Natural killer cell (primary cell): Measurements from ENCODE around the gene DKK2. TPM values are rescaled to one million over a fixed set of nuclear protein-coding genes. Genes with fewer than 3 reads are reported as not detected.

ENCODE experiments used
- ATAC-seq, 3 donors: fragments of 150-1000 bp in 2 of 3; fragments of 200-7000 bp in 1 of 3; cut with Tn5 transposase; 1 replicate in 1 of 3; 2 replicates in 2 of 3; pipeline ENCODE4 v1.10.0; 2021; ENCODE audit warnings: mild to moderate bottlenecking in 2 of 3, moderate library complexity in 2 of 3
- DNase-seq, 2 donors: peaks; one replicate each; pipeline versions ENCODE4 v3.0.0 to v3.0.0-alpha.2; 2013 to 2021; ENCODE audit warnings: mixed read lengths in 1 of 2
- H3K27ac ChIP-seq: one replicate; pipeline ENCODE4 v1.5.1; 2013; ENCODE audit warnings: mild to moderate bottlenecking, low read length
- H3K27me3 ChIP-seq: one replicate; pipeline ENCODE4 v1.6.1; 2013; ENCODE audit warnings: low read length; ENCODE audit not compliant: control insufficient read depth, insufficient read depth
- H3K36me3 ChIP-seq: one replicate; pipeline ENCODE4 v1.6.1; 2013; ENCODE audit warnings: low read length; ENCODE audit not compliant: control insufficient read depth, insufficient read depth
- H3K4me1 ChIP-seq: one replicate; pipeline ENCODE4 v1.6.1; 2013; ENCODE audit warnings: low read length; ENCODE audit not compliant: control insufficient read depth, insufficient read depth
- H3K4me3 ChIP-seq: one replicate; pipeline ENCODE4 v1.5.1; 2013; ENCODE audit warnings: low read length
- H3K9me3 ChIP-seq: one replicate; pipeline ENCODE4 v1.6.1; 2013; ENCODE audit warnings: low read length; ENCODE audit not compliant: control insufficient read depth, insufficient read depth
- H3K27ac Mint-ChIP-seq, 2 donors: one replicate each; pipeline ENCODE4 v1.8.0; 2022; ENCODE audit warnings: mild to moderate bottlenecking in 2 of 2, mixed read lengths in 2 of 2, moderate library complexity in 1 of 2
- H3K27me3 Mint-ChIP-seq, 2 donors: one replicate each; pipeline ENCODE4 v1.8.0; 2022; ENCODE audit warnings: low read depth in 2 of 2, mixed read lengths in 2 of 2
- H3K36me3 Mint-ChIP-seq: one replicate; pipeline ENCODE4 v1.8.0; 2022; ENCODE audit warnings: mixed read lengths
- H3K4me1 Mint-ChIP-seq, 2 donors: one replicate each; pipeline ENCODE4 v1.8.0; 2022; ENCODE audit warnings: mixed read lengths in 2 of 2
- H3K4me3 Mint-ChIP-seq: one replicate; pipeline ENCODE4 v1.8.0; 2022; ENCODE audit warnings: mild to moderate bottlenecking, moderate library complexity, mixed read lengths
- H3K9me3 Mint-ChIP-seq, 2 donors: one replicate each; pipeline ENCODE4 v1.8.0; 2022; ENCODE audit warnings: mixed read lengths in 2 of 2
- WGBS: methylation state at CpG from one replicate; pipeline ENCODE4 v1.1.7; 2013; ENCODE audit warnings: missing lambda C conversion rate; ENCODE audit not compliant: insufficient coverage; 5-methylcytosine and 5-hydroxymethylcytosine counted together
- intact Hi-C: fragments of 100-400 bp; cut with micrococcal nuclease; formaldehyde crosslinking; loops from one replicate; pipeline ENCODE4 v1.14.2; 2022
- total RNA-seq, 4 donors: library from RNA; stranded (reverse); fragments of 120-200 nt in 1 of 4; gene quantifications; one replicate each; pipeline versions ENCODE4 v1.2.3 to v1.2.4, GENCODE V29; 2013 to 2022
- TF ChIP-seq, protein P1 (sequence below): fragments of 200-600 bp; IDR thresholded peaks from one replicate; pipeline ENCODE4 v1.8.0; 2022; ENCODE audit warnings: antibody characterized with exemption

Gene DKK2
- total RNA-seq, 3 donors from 2014 or later (not counting 1 experiment from before 2014, with no cell fraction given), result 0.56 to 0.85 TPM; not detected in 1

DNA sequence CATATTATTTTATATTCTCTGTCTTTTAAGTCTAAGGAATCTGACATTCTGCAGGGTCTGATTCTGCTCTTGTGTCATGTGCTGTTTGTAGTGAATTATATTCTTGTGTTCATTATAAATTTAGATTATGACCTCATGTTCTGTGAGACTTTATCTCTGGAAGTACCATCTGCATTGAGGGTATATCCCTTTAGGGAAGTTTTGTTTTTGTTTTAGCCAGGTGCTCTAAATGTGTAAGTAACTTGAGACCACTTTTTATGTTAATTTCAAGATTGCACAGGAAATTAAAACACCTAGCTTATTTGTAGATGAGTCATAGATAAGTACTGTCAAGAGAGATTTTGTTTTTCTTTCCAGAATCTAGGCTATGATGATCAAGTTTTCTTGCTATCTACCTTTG lies 35.0 kb upstream of the DKK2 start:
- Mint-ChIP-seq H3K36me3 (no peaks in the 10 kb centered on the region), H3K27me3 (no peaks in the 10 kb centered on the region), H3K4me3 (no peak overlapping the region), H3K4me1 (no peaks in the 10 kb centered on the region), H3K27ac (no peak overlapping the region), H3K9me3 (peaks cover 7 to 10% of the 10 kb centered on the region in 2 donors)
- intact Hi-C loops, result no loop called here
- H3K4me3 ChIP-seq, result no peak overlapping the region
- H3K9me3 ChIP-seq, result no peaks in the 10 kb centered on the region
- TF ChIP-seq, protein P1, sequence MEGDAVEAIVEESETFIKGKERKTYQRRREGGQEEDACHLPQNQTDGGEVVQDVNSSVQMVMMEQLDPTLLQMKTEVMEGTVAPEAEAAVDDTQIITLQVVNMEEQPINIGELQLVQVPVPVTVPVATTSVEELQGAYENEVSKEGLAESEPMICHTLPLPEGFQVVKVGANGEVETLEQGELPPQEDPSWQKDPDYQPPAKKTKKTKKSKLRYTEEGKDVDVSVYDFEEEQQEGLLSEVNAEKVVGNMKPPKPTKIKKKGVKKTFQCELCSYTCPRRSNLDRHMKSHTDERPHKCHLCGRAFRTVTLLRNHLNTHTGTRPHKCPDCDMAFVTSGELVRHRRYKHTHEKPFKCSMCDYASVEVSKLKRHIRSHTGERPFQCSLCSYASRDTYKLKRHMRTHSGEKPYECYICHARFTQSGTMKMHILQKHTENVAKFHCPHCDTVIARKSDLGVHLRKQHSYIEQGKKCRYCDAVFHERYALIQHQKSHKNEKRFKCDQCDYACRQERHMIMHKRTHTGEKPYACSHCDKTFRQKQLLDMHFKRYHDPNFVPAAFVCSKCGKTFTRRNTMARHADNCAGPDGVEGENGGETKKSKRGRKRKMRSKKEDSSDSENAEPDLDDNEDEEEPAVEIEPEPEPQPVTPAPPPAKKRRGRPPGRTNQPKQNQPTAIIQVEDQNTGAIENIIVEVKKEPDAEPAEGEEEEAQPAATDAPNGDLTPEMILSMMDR, result no peak
- H3K27me3 ChIP-seq, result no peaks in the 10 kb centered on the region
- H3K27ac ChIP-seq, result no peak overlapping the region
- ATAC-seq (no peak), DNase-seq (no peak)
- H3K4me1 ChIP-seq, result no peaks in the 10 kb centered on the region
- H3K36me3 ChIP-seq, result no peaks in the 10 kb centered on the region

GRCh38 chr4:107069049-107069448 lies 32.9 kb upstream of the DKK2 start:
- H3K9me3 Mint-ChIP-seq, result peaks cover under 1 to 4% of the 10 kb centered on the region in 2 donors
- intact Hi-C loops, result no loop called here
- H3K27me3 ChIP-seq, result no peaks in the 10 kb centered on the region
- ATAC-seq, result peak in 1 of 3 donors; percentile 46
- DNase-seq, result peak in 1 of 2 donors; percentile 2
- H3K4me3 ChIP-seq, result no peak overlapping the region
- H3K27ac Mint-ChIP-seq, result no peak overlapping the region
- H3K9me3 ChIP-seq, result no peaks in the 10 kb centered on the region
- H3K4me1 Mint-ChIP-seq, result no peaks in the 10 kb centered on the region
- H3K27me3 Mint-ChIP-seq, result no peaks in the 10 kb centered on the region
- no peaks in the 10 kb centered on the region for H3K36me3 Mint-ChIP-seq
- H3K27ac ChIP-seq, result no peak overlapping the region
- no peaks in the 10 kb centered on the region for H3K36me3 ChIP-seq
- H3K4me3 Mint-ChIP-seq, result no peak overlapping the region
- TF ChIP-seq, protein P1, result no peak
- 80% methylated on average over 3 of the region's 3 CpGs for WGBS
- no peaks in the 10 kb centered on the region for H3K4me1 ChIP-seq

GRCh38 chr4:107068116-107068515 lies 32.0 kb upstream of the DKK2 start:
- H3K9me3 Mint-ChIP-seq, result peaks cover 4 to 8% of the 10 kb centered on the region in 2 donors
- no peaks in the 10 kb centered on the region for H3K36me3 Mint-ChIP-seq
- no peak for DNase-seq
- no peak overlapping the region for H3K4me3 Mint-ChIP-seq
- WGBS, result 86% methylated on average over 1 of the region's 1 CpG
- no peak overlapping the region for H3K27ac ChIP-seq
- peak overlapping the region in 1 of 2 donors; percentile 18 for H3K27ac Mint-ChIP-seq
- no peaks in the 10 kb centered on the region for H3K4me1 Mint-ChIP-seq
- no peaks in the 10 kb centered on the region for H3K36me3 ChIP-seq
- TF ChIP-seq, protein P1, result no peak
- H3K4me3 ChIP-seq, result no peak overlapping the region
- intact Hi-C loops, result no loop called here
- no peaks in the 10 kb centered on the region for H3K9me3 ChIP-seq
- no peaks in the 10 kb centered on the region for H3K27me3 Mint-ChIP-seq
- peak in 1 of 3 donors; percentile 31 for ATAC-seq
- no peaks in the 10 kb centered on the region for H3K27me3 ChIP-seq
- H3K4me1 ChIP-seq, result no peaks in the 10 kb centered on the region

DNA sequence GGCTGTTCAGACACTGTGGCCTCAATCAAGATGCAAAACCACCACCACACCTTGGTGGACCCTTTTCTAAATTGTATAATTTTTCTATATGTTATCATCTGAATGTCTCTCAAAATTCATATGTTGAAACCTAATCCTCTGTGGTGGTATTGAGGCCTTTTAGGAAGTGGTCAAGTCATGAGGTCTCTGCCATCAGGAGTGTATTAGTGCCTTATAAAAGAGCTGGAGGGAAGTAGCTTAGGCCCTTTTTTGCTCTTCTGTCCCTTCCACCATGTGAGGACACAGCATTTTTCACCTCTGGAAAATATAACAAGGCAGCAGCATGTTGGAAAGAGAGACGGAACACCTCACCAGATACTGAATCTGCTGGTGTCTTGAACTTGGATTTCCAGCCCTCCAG lies 30.5 kb upstream of the DKK2 start:
- no peaks in the 10 kb centered on the region for H3K27me3 ChIP-seq
- H3K36me3 ChIP-seq, result no peaks in the 10 kb centered on the region
- TF ChIP-seq, protein P1, result no peak
- WGBS, result 88% methylated on average over 1 of the region's 1 CpG
- intact Hi-C loops, result no loop called here
- no peak for DNase-seq
- no peak overlapping the region for H3K4me3 Mint-ChIP-seq
- no peaks in the 10 kb centered on the region for H3K27me3 Mint-ChIP-seq
- ATAC-seq, result no peak
- H3K27ac ChIP-seq, result no peak overlapping the region
- no peaks in the 10 kb centered on the region for H3K4me1 ChIP-seq
- no peaks in the 10 kb centered on the region for H3K9me3 ChIP-seq
- no peaks in the 10 kb centered on the region for H3K4me1 Mint-ChIP-seq
- H3K4me3 ChIP-seq, result no peak overlapping the region
- no peak overlapping the region for H3K27ac Mint-ChIP-seq
- no peaks in the 10 kb centered on the region for H3K36me3 Mint-ChIP-seq
- peaks cover 4 to 8% of the 10 kb centered on the region in 2 donors for H3K9me3 Mint-ChIP-seq
